Gastroesophageal sphincter (tissue), 3 donors: Measurements from ENCODE around the gene ACSS1.
A peak's percentile ranks its signal among the peaks of the same experiment; 100 is the strongest.

Experiments used
- POLR2A ChIP-seq, 2 donors: fragments of 450-650 bp; IDR thresholded peaks; one replicate each; pipeline ENCODE4 v1.6.1; 2017; ENCODE audit warnings: antibody characterized with exemption in 2 of 2, mild to moderate bottlenecking in 2 of 2, moderate library complexity in 1 of 2
- TF ChIP-seq, protein P1 (sequence below), 4 experiments: fragments of 200-600 bp in 2 of 4; fragments of 450-650 bp in 2 of 4; sonication (generic) in 1 of 4; IDR thresholded peaks; one replicate each; pipeline ENCODE4 v1.5.1; 2017 to 2019; ENCODE audit warnings: antibody characterized with exemption in 4 of 4, mild to moderate bottlenecking in 2 of 4, moderate library complexity in 2 of 4

- TF ChIP-seq, protein P1, sequence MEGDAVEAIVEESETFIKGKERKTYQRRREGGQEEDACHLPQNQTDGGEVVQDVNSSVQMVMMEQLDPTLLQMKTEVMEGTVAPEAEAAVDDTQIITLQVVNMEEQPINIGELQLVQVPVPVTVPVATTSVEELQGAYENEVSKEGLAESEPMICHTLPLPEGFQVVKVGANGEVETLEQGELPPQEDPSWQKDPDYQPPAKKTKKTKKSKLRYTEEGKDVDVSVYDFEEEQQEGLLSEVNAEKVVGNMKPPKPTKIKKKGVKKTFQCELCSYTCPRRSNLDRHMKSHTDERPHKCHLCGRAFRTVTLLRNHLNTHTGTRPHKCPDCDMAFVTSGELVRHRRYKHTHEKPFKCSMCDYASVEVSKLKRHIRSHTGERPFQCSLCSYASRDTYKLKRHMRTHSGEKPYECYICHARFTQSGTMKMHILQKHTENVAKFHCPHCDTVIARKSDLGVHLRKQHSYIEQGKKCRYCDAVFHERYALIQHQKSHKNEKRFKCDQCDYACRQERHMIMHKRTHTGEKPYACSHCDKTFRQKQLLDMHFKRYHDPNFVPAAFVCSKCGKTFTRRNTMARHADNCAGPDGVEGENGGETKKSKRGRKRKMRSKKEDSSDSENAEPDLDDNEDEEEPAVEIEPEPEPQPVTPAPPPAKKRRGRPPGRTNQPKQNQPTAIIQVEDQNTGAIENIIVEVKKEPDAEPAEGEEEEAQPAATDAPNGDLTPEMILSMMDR (IDR thresholded peaks at IDR 0.05): peak in 3 of 4 experiments; percentile 85 to 90 (median 89)
- TF ChIP-seq POLR2A (IDR thresholded peaks at IDR 0.05): no peak
Measured at GRCh38 chr20:25065625-25066338, 7.8 kb upstream of the ACSS1 start.
